ENCODE results near the gene ASS1. TPM values are rescaled to one million over a fixed set of nuclear protein-coding genes. Genes with fewer than 3 reads are reported as not detected.
A peak's percentile ranks its signal among the peaks of the same experiment; 100 is the strongest.

Gene ASS1
- total and polyA plus RNA-seq, 11 donors, result 31.5 to 154 (median 60.5) TPM

- Histone ChIP-seq H3K4me1 (peaks cover 0 to 5% (median 0%) of the 10 kb centered on the region in 12 donors), H3K9me3 (peaks cover 0 to 6% (median 0%) of the 10 kb centered on the region in 12 donors), H3K36me3 (peaks cover 0 to 67% (median 28%) of the 10 kb centered on the region in 9 donors), H3K4me3 (no peak overlapping the region), H3K27me3 (no peaks in the 10 kb centered on the region), H3K27ac (no peak overlapping the region)
- TF ChIP-seq CTCF (IDR thresholded peaks at IDR 0.05) (no peak), POLR2A (IDR thresholded peaks at IDR 0.05) (no peak)
- intact Hi-C loops (cut with DNase I), result no loop called here
- ATAC-seq (no peak), DNase-seq (no peak)
- 91 to 94% (median 92%) methylated on average over 10 of the region's 10 CpGs for WGBS, 4 donors
Observed at GRCh38 chr9:130497139-130497538, 52.4 kb downstream of the ASS1 start.

GRCh38 chr9:130498298-130498917 lies 53.6 kb downstream of the ASS1 start:
- DNase-seq (no peak), ATAC-seq (no peak)
- Histone ChIP-seq H3K4me3 (no peak overlapping the region), H3K27ac (no peak overlapping the region), H3K36me3 (peaks cover 0 to 57% (median 21%) of the 10 kb centered on the region in 9 donors), H3K4me1 (peaks cover 0 to 5% (median 0%) of the 10 kb centered on the region in 12 donors), H3K9me3 (peaks cover 0 to 6% (median 0%) of the 10 kb centered on the region in 12 donors), H3K27me3 (no peaks in the 10 kb centered on the region)
- TF ChIP-seq CTCF (IDR thresholded peaks at IDR 0.05) (no peak), POLR2A (IDR thresholded peaks at IDR 0.05) (no peak)
- intact Hi-C loops (cut with DNase I), result no loop called here
- 85 to 93% (median 89%) methylated on average over 6 to 7 of the region's 7 CpGs for WGBS, 4 donors

- H3K9me3 ChIP-seq, result peaks cover 0 to 6% (median 0%) of the 10 kb centered on the region in 12 donors
- WGBS, 4 donors, result 83 to 89% (median 88%) methylated on average over 8 to 9 of the region's 9 CpGs
- no peaks in the 10 kb centered on the region for H3K27me3 ChIP-seq
- ATAC-seq, result peak in 1 of 4 donors; percentile 14
- peaks cover 0 to 5% (median 0%) of the 10 kb centered on the region in 12 donors for H3K4me1 ChIP-seq
- TF ChIP-seq CTCF (IDR thresholded peaks at IDR 0.05) (no peak), POLR2A (IDR thresholded peaks at IDR 0.05) (no peak)
- intact Hi-C loops (cut with DNase I), result no loop called here
- no peak overlapping the region for H3K4me3 ChIP-seq
- DNase-seq, result no peak
- H3K27ac ChIP-seq, result no peak overlapping the region
- peaks cover 0 to 57% (median 21%) of the 10 kb centered on the region in 9 donors for H3K36me3 ChIP-seq
Observed at GRCh38 chr9:130498918-130499698, 54.3 kb downstream of the ASS1 start.

- ATAC-seq (peak in 3 of 4 donors; percentile 60 to 82 (median 64)), DNase-seq (peak in 1 of 5 donors; percentile 47)
- Histone ChIP-seq H3K27me3 (no peaks in the 10 kb centered on the region), H3K9me3 (peaks cover 0 to 4% (median 0%) of the 10 kb centered on the region in 12 donors), H3K36me3 (peaks cover 0 to 51% (median 19%) of the 10 kb centered on the region in 9 donors), H3K4me1 (peaks cover 0 to 5% (median 0%) of the 10 kb centered on the region in 12 donors), H3K27ac (no peak overlapping the region), H3K4me3 (no peak overlapping the region)
- TF ChIP-seq POLR2A (IDR thresholded peaks at IDR 0.05) (no peak), CTCF (IDR thresholded peaks at IDR 0.05) (no peak)
- intact Hi-C loops (cut with DNase I), result no loop called here
- WGBS, 4 donors, result 66 to 95% (median 67%) methylated on average over 4 to 7 of the region's 7 CpGs
Observed at GRCh38 chr9:130499804-130500263, 55.1 kb downstream of the ASS1 start.
